ENCODE data around the gene PAAF1.

GRCh38 chr11:73946798-73947458, 70.1 kb downstream of the PAAF1 start:
- no peak for TF ChIP-seq CTCF (IDR thresholded peaks at IDR 0.05 in 2 of 3, conservative IDR thresholded peaks at IDR 0.05 in 1 of 3; ENCODE audit: control insufficient read depth in 2 of 3, extremely low read depth in 1 of 3, insufficient read depth in 1 of 3, low read depth in 3 of 3, low read length in 3 of 3)
- no peak for TF ChIP-seq RFX5 (IDR thresholded peaks at IDR 0.05; ENCODE audit: low read depth, low read length)
- no peak for TF ChIP-seq MAX (IDR thresholded peaks at IDR 0.05; ENCODE audit: low read depth, low read length)
- TF ChIP-seq ZSCAN29 (IDR thresholded peaks at IDR 0.05), result no peak
- no peak for TF ChIP-seq SIX5 (IDR thresholded peaks at IDR 0.05; ENCODE audit: low read depth, low read length, severe bottlenecking)
- no peak for TF ChIP-seq BHLHE40 (IDR thresholded peaks at IDR 0.05; ENCODE audit: borderline replicate concordance in 1 of 2, low read depth in 2 of 2, low read length in 1 of 2)
- TF ChIP-seq POLR2A (IDR thresholded peaks at IDR 0.05; ENCODE audit: low read depth, low read length), result no peak
